ENCODE data around the gene PRKCH. TPM values are rescaled to one million over a fixed set of nuclear protein-coding genes. Genes with fewer than 3 reads are reported as not detected.
A peak's percentile ranks its signal among the peaks of the same experiment; 100 is the strongest.

Gene PRKCH
- total and polyA plus RNA-seq, 5 donors from 2014 or later: 194 to 457 (median 201) TPM

DNA sequence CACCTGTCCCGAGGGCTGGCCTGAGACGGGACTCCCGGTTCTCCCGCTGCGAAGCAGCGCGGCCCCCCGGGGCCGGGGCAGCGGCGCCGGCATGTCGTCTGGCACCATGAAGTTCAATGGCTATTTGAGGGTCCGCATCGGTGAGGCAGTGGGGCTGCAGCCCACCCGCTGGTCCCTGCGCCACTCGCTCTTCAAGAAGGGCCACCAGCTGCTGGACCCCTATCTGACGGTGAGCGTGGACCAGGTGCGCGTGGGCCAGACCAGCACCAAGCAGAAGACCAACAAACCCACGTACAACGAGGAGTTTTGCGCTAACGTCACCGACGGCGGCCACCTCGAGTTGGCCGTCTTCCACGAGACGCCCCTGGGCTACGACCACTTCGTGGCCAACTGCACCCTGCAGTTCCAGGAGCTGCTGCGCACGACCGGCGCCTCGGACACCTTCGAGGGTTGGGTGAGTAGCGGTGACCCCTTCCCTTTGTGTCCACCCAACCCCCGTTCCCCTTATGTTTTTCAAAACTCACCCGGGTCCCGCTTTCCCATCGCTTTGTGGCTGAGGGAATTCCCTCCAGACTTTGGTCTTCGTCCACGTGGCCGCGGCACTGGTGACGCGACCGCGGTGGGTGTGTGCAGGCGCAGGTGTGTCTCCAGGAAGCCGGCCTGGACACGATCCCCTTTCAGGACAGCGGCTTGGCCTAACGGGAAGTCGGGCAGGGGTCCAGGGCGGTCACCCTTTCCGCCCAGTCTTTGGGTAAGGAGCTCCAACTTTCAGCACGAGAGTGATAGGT lies 826 bp downstream of the PRKCH start:
- ATAC-seq (ENCODE audit: low read depth in 2 of 2): no peak
- H3K4me1 Mint-ChIP-seq: peaks cover 19 to 33% (median 23%) of the 10 kb centered on the region in 4 donors
- no peaks in the 10 kb centered on the region for H3K27me3 Mint-ChIP-seq
- peaks cover 4% of the 10 kb centered on the region for H3K36me3 ChIP-seq (ENCODE audit: control insufficient read depth, insufficient read depth, low read length)
- H3K9me3 Mint-ChIP-seq: peaks cover 0 to 5% (median 0%) of the 10 kb centered on the region in 7 donors
- DNase-seq: peak in 1 of 3 donors; percentile 47
- peak overlapping the region; percentile 99 for H3K4me3 ChIP-seq (ENCODE audit: low read depth, low read length)
- peak overlapping the region; percentile 95 for H3K27ac ChIP-seq (ENCODE audit: insufficient read depth, low read length, poor library complexity, severe bottlenecking)
- peaks cover 34% of the 10 kb centered on the region for H3K4me1 ChIP-seq (ENCODE audit: control insufficient read depth, insufficient read depth, low read length, poor library complexity, severe bottlenecking)
- H3K36me3 Mint-ChIP-seq: peaks cover 27% of the 10 kb centered on the region
- peak overlapping the region in 3 of 4 donors; percentile 97 to 100 (median 97) for H3K4me3 Mint-ChIP-seq
- H3K27ac Mint-ChIP-seq: peak overlapping the region; percentile 93 to 98 (median 97)
- no peaks in the 10 kb centered on the region for H3K27me3 ChIP-seq (ENCODE audit: control insufficient read depth, insufficient read depth, low read length)
- no peaks in the 10 kb centered on the region for H3K9me3 ChIP-seq (ENCODE audit: control insufficient read depth in 2 of 2, low read length in 2 of 2)

- peak; percentile 24 to 36 for ATAC-seq (ENCODE audit: low read depth in 2 of 2)
- no peaks in the 10 kb centered on the region for H3K9me3 ChIP-seq (ENCODE audit: control insufficient read depth in 2 of 2, low read length in 2 of 2)
- peak in 2 of 3 donors; percentile 61 to 73 for DNase-seq
- peak overlapping the region in 3 of 4 donors; percentile 97 to 100 (median 97) for H3K4me3 Mint-ChIP-seq
- peaks cover 31% of the 10 kb centered on the region for H3K36me3 Mint-ChIP-seq
- peak overlapping the region; percentile 99 for H3K4me3 ChIP-seq (ENCODE audit: low read depth, low read length)
- H3K4me1 ChIP-seq (ENCODE audit: control insufficient read depth, insufficient read depth, low read length, poor library complexity, severe bottlenecking): peaks cover 40% of the 10 kb centered on the region
- peak overlapping the region; percentile 95 for H3K27ac ChIP-seq (ENCODE audit: insufficient read depth, low read length, poor library complexity, severe bottlenecking)
- H3K27me3 Mint-ChIP-seq: no peaks in the 10 kb centered on the region
- peaks cover 23 to 39% (median 28%) of the 10 kb centered on the region in 4 donors for H3K4me1 Mint-ChIP-seq
- peaks cover 0 to 5% (median 0%) of the 10 kb centered on the region in 7 donors for H3K9me3 Mint-ChIP-seq
- no peaks in the 10 kb centered on the region for H3K27me3 ChIP-seq (ENCODE audit: control insufficient read depth, insufficient read depth, low read length)
- H3K27ac Mint-ChIP-seq: peak overlapping the region; percentile 93 to 98 (median 97)
- peaks cover 4% of the 10 kb centered on the region for H3K36me3 ChIP-seq (ENCODE audit: control insufficient read depth, insufficient read depth, low read length)
Observed at GRCh38 chr14:61322799-61323290, 1.5 kb downstream of the PRKCH start.

DNA sequence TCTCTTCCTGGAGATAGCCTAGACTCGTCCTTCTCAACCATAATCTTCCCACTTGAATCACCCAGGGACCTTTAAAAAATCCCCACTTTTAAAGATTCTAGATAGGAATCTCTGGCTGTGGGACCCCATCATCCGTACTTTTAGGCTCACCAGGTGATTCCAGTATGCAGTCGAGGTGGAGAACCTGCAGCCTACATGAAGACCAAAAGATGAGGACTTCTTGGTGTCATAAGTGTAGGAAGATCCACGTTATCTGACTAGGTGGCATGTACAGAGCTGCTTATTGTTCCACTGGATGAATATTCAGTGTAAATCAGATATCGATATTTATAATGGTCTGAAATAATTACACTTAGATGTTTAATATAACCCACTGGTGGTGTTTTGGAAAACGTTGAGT lies 2.6 kb downstream of the PRKCH start:
- Mint-ChIP-seq H3K36me3 (peaks cover 35% of the 10 kb centered on the region), H3K4me1 (peaks cover 28 to 48% (median 36%) of the 10 kb centered on the region in 4 donors), H3K27me3 (no peaks in the 10 kb centered on the region), H3K4me3 (peak overlapping the region in 3 of 4 donors; percentile 97 to 100 (median 97)), H3K27ac (peak overlapping the region; percentile 93 to 98 (median 97)), H3K9me3 (peaks cover 0 to 5% (median 0%) of the 10 kb centered on the region in 7 donors)
- no peak for ATAC-seq (ENCODE audit: low read depth in 2 of 2)
- peak overlapping the region; percentile 99 for H3K4me3 ChIP-seq (ENCODE audit: low read depth, low read length)
- DNase-seq: no peak
- H3K36me3 ChIP-seq (ENCODE audit: control insufficient read depth, insufficient read depth, low read length): peaks cover 4% of the 10 kb centered on the region
- no peaks in the 10 kb centered on the region for H3K27me3 ChIP-seq (ENCODE audit: control insufficient read depth, insufficient read depth, low read length)
- no peaks in the 10 kb centered on the region for H3K9me3 ChIP-seq (ENCODE audit: control insufficient read depth in 2 of 2, low read length in 2 of 2)
- H3K4me1 ChIP-seq (ENCODE audit: control insufficient read depth, insufficient read depth, low read length, poor library complexity, severe bottlenecking): peaks cover 50% of the 10 kb centered on the region
- peak overlapping the region; percentile 95 for H3K27ac ChIP-seq (ENCODE audit: insufficient read depth, low read length, poor library complexity, severe bottlenecking)

DNA sequence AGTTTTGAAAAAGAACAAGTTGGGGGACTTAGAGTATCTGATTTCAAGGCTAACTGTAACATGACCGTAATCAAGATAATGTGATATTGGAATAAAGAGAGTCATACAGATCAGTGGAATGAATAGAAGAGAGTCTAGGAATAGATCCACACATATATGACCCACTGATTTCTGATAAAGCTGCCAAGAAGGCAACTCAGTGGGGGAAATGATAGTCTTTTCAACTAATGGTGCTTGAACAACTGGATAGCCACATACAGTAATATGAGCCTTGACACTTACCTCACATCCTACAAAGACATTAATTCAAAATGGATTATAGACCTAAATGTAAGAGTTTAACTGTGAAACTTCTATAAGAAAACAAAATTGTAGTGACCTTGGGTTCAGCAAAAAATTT lies 3.8 kb downstream of the PRKCH start:
- H3K9me3 Mint-ChIP-seq: peaks cover 0 to 5% (median 0%) of the 10 kb centered on the region in 7 donors
- H3K9me3 ChIP-seq (ENCODE audit: control insufficient read depth in 2 of 2, low read length in 2 of 2): no peaks in the 10 kb centered on the region
- H3K4me1 Mint-ChIP-seq: peaks cover 28 to 59% (median 47%) of the 10 kb centered on the region in 4 donors
- ATAC-seq (ENCODE audit: low read depth in 2 of 2): no peak
- H3K27ac ChIP-seq (ENCODE audit: insufficient read depth, low read length, poor library complexity, severe bottlenecking): peak overlapping the region; percentile 95
- peaks cover 43% of the 10 kb centered on the region for H3K36me3 Mint-ChIP-seq
- peak overlapping the region in 3 of 4 donors; percentile 97 to 100 (median 97) for H3K4me3 Mint-ChIP-seq
- peak overlapping the region; percentile 75 to 93 (median 93) for H3K27ac Mint-ChIP-seq
- H3K27me3 Mint-ChIP-seq: no peaks in the 10 kb centered on the region
- DNase-seq: no peak
- H3K27me3 ChIP-seq (ENCODE audit: control insufficient read depth, insufficient read depth, low read length): no peaks in the 10 kb centered on the region
- H3K4me3 ChIP-seq (ENCODE audit: low read depth, low read length): peak overlapping the region; percentile 99
- peaks cover 62% of the 10 kb centered on the region for H3K4me1 ChIP-seq (ENCODE audit: control insufficient read depth, insufficient read depth, low read length, poor library complexity, severe bottlenecking)
- peaks cover 4% of the 10 kb centered on the region for H3K36me3 ChIP-seq (ENCODE audit: control insufficient read depth, insufficient read depth, low read length)

- Mint-ChIP-seq H3K36me3 (peaks cover 47% of the 10 kb centered on the region), H3K9me3 (peaks cover 0 to 5% (median 0%) of the 10 kb centered on the region in 7 donors), H3K4me1 (peaks cover 28 to 61% (median 51%) of the 10 kb centered on the region in 4 donors), H3K27ac (peak overlapping the region; percentile 75 to 98 (median 93)), H3K4me3 (peak overlapping the region in 3 of 4 donors; percentile 97 to 100 (median 97)), H3K27me3 (no peaks in the 10 kb centered on the region)
- Histone ChIP-seq H3K9me3 (ENCODE audit: control insufficient read depth in 2 of 2, low read length in 2 of 2) (no peaks in the 10 kb centered on the region), H3K27ac (ENCODE audit: insufficient read depth, low read length, poor library complexity, severe bottlenecking) (peak overlapping the region; percentile 95), H3K4me1 (ENCODE audit: control insufficient read depth, insufficient read depth, low read length, poor library complexity, severe bottlenecking) (peaks cover 67% of the 10 kb centered on the region), H3K27me3 (ENCODE audit: control insufficient read depth, insufficient read depth, low read length) (no peaks in the 10 kb centered on the region), H3K36me3 (ENCODE audit: control insufficient read depth, insufficient read depth, low read length) (peaks cover 4% of the 10 kb centered on the region), H3K4me3 (ENCODE audit: low read depth, low read length) (peak overlapping the region; percentile 99)
- ATAC-seq (ENCODE audit: low read depth in 2 of 2) (no peak), DNase-seq (peak in 1 of 3 donors; percentile 64)
Observed at GRCh38 chr14:61326146-61326545, 4.8 kb downstream of the PRKCH start.

DNA sequence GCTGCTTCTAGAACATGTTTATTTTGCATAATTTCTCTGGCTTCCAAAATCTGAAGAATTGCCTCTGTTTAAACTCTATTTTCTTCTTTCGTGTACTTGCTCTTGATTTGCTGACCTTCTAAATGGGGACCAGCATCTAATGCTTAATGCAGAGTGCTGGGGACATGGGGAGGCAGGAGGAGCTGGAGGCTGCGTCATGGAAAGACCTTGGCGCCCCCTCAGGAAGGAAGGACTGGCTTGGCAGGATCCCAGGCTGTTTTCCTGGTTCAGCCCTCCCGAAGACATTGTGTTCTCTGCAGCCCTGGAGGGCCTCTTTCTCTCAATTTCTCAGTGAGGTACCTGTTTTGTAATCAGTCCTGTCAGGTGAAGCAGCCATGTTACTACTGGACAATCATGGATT lies 5.5 kb downstream of the PRKCH start:
- H3K27ac ChIP-seq (ENCODE audit: insufficient read depth, low read length, poor library complexity, severe bottlenecking): peak overlapping the region; percentile 95
- no peak for DNase-seq
- Mint-ChIP-seq H3K9me3 (peaks cover 0 to 4% (median 0%) of the 10 kb centered on the region in 7 donors), H3K4me1 (peaks cover 30 to 68% (median 54%) of the 10 kb centered on the region in 4 donors), H3K27me3 (no peaks in the 10 kb centered on the region), H3K36me3 (peaks cover 47% of the 10 kb centered on the region), H3K4me3 (peak overlapping the region in 3 of 4 donors; percentile 97 to 100 (median 97)), H3K27ac (peak overlapping the region; percentile 75 to 98 (median 93))
- peaks cover 4% of the 10 kb centered on the region for H3K36me3 ChIP-seq (ENCODE audit: control insufficient read depth, insufficient read depth, low read length)
- ATAC-seq (ENCODE audit: low read depth in 2 of 2): no peak
- peaks cover 74% of the 10 kb centered on the region for H3K4me1 ChIP-seq (ENCODE audit: control insufficient read depth, insufficient read depth, low read length, poor library complexity, severe bottlenecking)
- H3K27me3 ChIP-seq (ENCODE audit: control insufficient read depth, insufficient read depth, low read length): no peaks in the 10 kb centered on the region
- peak overlapping the region; percentile 99 for H3K4me3 ChIP-seq (ENCODE audit: low read depth, low read length)
- H3K9me3 ChIP-seq (ENCODE audit: control insufficient read depth in 2 of 2, low read length in 2 of 2): no peaks in the 10 kb centered on the region

- Mint-ChIP-seq H3K9me3 (peaks cover 0 to 1% (median 0%) of the 10 kb centered on the region in 7 donors), H3K36me3 (peaks cover 39% of the 10 kb centered on the region), H3K4me1 (peaks cover 42 to 86% (median 70%) of the 10 kb centered on the region in 4 donors), H3K27ac (peak overlapping the region; percentile 93 to 98 (median 96)), H3K4me3 (peak overlapping the region; percentile 76 to 100 (median 97)), H3K27me3 (no peaks in the 10 kb centered on the region)
- peaks cover 4% of the 10 kb centered on the region for H3K36me3 ChIP-seq (ENCODE audit: control insufficient read depth, insufficient read depth, low read length)
- no peak for ATAC-seq (ENCODE audit: low read depth in 2 of 2)
- DNase-seq: no peak
- peaks cover 88% of the 10 kb centered on the region for H3K4me1 ChIP-seq (ENCODE audit: control insufficient read depth, insufficient read depth, low read length, poor library complexity, severe bottlenecking)
- no peaks in the 10 kb centered on the region for H3K27me3 ChIP-seq (ENCODE audit: control insufficient read depth, insufficient read depth, low read length)
- H3K4me3 ChIP-seq (ENCODE audit: low read depth, low read length): peak overlapping the region; percentile 75
- peak overlapping the region; percentile 95 for H3K27ac ChIP-seq (ENCODE audit: insufficient read depth, low read length, poor library complexity, severe bottlenecking)
- H3K9me3 ChIP-seq (ENCODE audit: control insufficient read depth in 2 of 2, low read length in 2 of 2): no peaks in the 10 kb centered on the region
Observed at GRCh38 chr14:61328626-61329262, 7.4 kb downstream of the PRKCH start.

Data from CD4-positive, CD25-positive, alpha-beta regulatory T cell (primary cell).